GM12878 (cell line): ENCODE results near the gene INPP5D. TPM values are rescaled to one million over a fixed set of nuclear protein-coding genes. Genes with fewer than 3 reads are reported as not detected.

ENCODE experiments used
- ATAC-seq: fragments of 200-7000 bp; cut with Tn5 transposase; 3 replicates; pipeline ENCODE4 v1.9.1; 2020; ENCODE audit warnings: mild to moderate bottlenecking, moderate library complexity
- BruUV-seq: library from RNA; stranded (reverse); fragments of 400-500 nt; replicated peaks from 2 replicates; lab custom pipeline; 2021; lab: Mats Ljungman, UMichigan
- CTCF ChIA-PET: fragments of 300-600 bp; sonication (Branson Sonifier 250); formaldehyde crosslinking; extraction: SDS; loops from one replicate; lab custom pipeline; 2021; ENCODE audit warnings: inconsistent platforms; lab: Yijun Ruan, JAX
- POLR2A ChIA-PET: fragments of 350-600 bp; formaldehyde crosslinking; extraction: SDS; loops from one replicate; lab custom pipeline; 2021; ENCODE audit warnings: inconsistent platforms; lab: Charles Lee
- RAD21 ChIA-PET: fragments of 300-600 bp; sonication (Branson Sonifier 250); formaldehyde crosslinking; loops from one replicate; lab custom pipeline; 2023; ENCODE audit warnings: antibody characterized with exemption; ENCODE audit not compliant: unreplicated experiment; lab: Charles Lee
- SMC1A ChIA-PET: fragments of 300-600 bp; sonication (Branson Sonifier 250); formaldehyde crosslinking; loops from one replicate; lab custom pipeline; 2023; ENCODE audit not compliant: unreplicated experiment, uncharacterized antibody; lab: Charles Lee
- DNase-seq: peaks from one replicate; pipeline ENCODE4 v3.0.0-alpha.2; 2011; ENCODE audit warnings: low read depth, low spot score
- FAIRE-seq: peaks from 3 replicates; lab custom pipeline; 2011; peaks lifted over from hg19 to GRCh38; lab: Jason Lieb, UNC
- H2AFZ ChIP-seq: 2 replicates; pipeline ENCODE4 v1.6.0; 2011; ENCODE audit warnings: low read depth, low read length, control low read depth; ENCODE audit not compliant: control insufficient read depth
- H3K27ac ChIP-seq: 2 replicates; pipeline ENCODE4 v1.5.1; 2011; ENCODE audit warnings: control low read depth; ENCODE audit not compliant: control insufficient read depth, insufficient read depth
- H3K27me3 ChIP-seq, 2 experiments: replicated peaks in 1 of 2; 2 replicates each; pipeline versions ENCODE4 v1.6.0 to v1.6.1; 2011; ENCODE audit warnings: low read length in 1 of 2; ENCODE audit not compliant: control insufficient read depth in 2 of 2, insufficient read depth in 2 of 2
- H3K36me3 ChIP-seq, 2 experiments: 2 replicates each; pipeline ENCODE4 v1.5.1; 2011; ENCODE audit warnings: low read length in 1 of 2; ENCODE audit not compliant: control insufficient read depth in 2 of 2, insufficient read depth in 2 of 2
- H3K4me1 ChIP-seq: 2 replicates; pipeline ENCODE4 v1.6.1; 2011; ENCODE audit warnings: mild to moderate bottlenecking, low read length, moderate library complexity, mixed read lengths; ENCODE audit not compliant: control insufficient read depth, insufficient read depth
- H3K4me2 ChIP-seq: 2 replicates; pipeline ENCODE4 v1.6.0; 2011; ENCODE audit warnings: control low read depth; ENCODE audit not compliant: control insufficient read depth, insufficient read depth
- H3K4me3 ChIP-seq: fragments of 200-600 bp; sonication (generic); 2 replicates; pipeline ENCODE4 v1.5.1; 2016
- H3K79me2 ChIP-seq: 2 replicates; pipeline ENCODE4 v1.6.0; 2011; ENCODE audit warnings: low read length; ENCODE audit not compliant: control insufficient read depth, insufficient read depth
- H3K9ac ChIP-seq: 2 replicates; pipeline ENCODE4 v1.8.0; 2011; ENCODE audit warnings: low read length, control low read depth, mixed read lengths; ENCODE audit not compliant: control insufficient read depth, insufficient read depth
- H3K9me3 ChIP-seq: replicated peaks from 3 replicates; pipeline ENCODE4 v1.5.1; 2011; ENCODE audit warnings: mild to moderate bottlenecking, low read length; ENCODE audit not compliant: control insufficient read depth, insufficient read depth
- H4K20me1 ChIP-seq: 2 replicates; pipeline ENCODE4 v1.6.0; 2011; ENCODE audit not compliant: control insufficient read depth, insufficient read depth
- BCLAF1 ChIP-seq: fragments of 450-650 bp; IDR thresholded peaks from 2 replicates; pipeline ENCODE4 v1.6.1; 2017; ENCODE audit warnings: antibody characterized with exemption, mild to moderate bottlenecking, moderate library complexity
- CREB1 ChIP-seq: IDR thresholded peaks from 2 replicates; pipeline ENCODE4 v1.6.1; 2012; ENCODE audit warnings: low read depth, mild to moderate bottlenecking, inconsistent platforms
- FOXM1 ChIP-seq: IDR thresholded peaks from 2 replicates; pipeline ENCODE4 v1.6.1; 2012; ENCODE audit warnings: low read depth, mild to moderate bottlenecking, inconsistent platforms, low read length, moderate library complexity
- GABPA ChIP-seq: IDR thresholded peaks from 2 replicates; pipeline ENCODE4 v1.6.1; 2014; ENCODE audit warnings: antibody characterized with exemption, low read depth, mild to moderate bottlenecking, inconsistent platforms
- HCFC1 ChIP-seq: fragments of 150-350 bp; IDR thresholded peaks from 2 replicates; pipeline ENCODE4 v1.6.1; 2014; ENCODE audit warnings: low read length
- MTA3 ChIP-seq: IDR thresholded peaks from 2 replicates; pipeline ENCODE4 v1.6.1; 2012; ENCODE audit warnings: low read length, inconsistent platforms, borderline replicate concordance
- NRF1 ChIP-seq: conservative IDR thresholded peaks from 2 replicates; pipeline ENCODE4 v1.6.1; 2011; ENCODE audit warnings: mild to moderate bottlenecking, low read depth, low read length, improper control_type of control experiment
- PAX5 ChIP-seq: IDR thresholded peaks from 2 replicates; pipeline ENCODE4 v1.6.1; 2011; ENCODE audit warnings: low read depth, low read length, borderline replicate concordance
- SMARCA5 ChIP-seq: fragments of 450-650 bp; IDR thresholded peaks from 2 replicates; pipeline ENCODE4 v1.6.1; 2017; ENCODE audit warnings: mild to moderate bottlenecking
- SREBF1 ChIP-seq: IDR thresholded peaks from 2 replicates; pipeline ENCODE4 v1.6.1; 2012; ENCODE audit warnings: mild to moderate bottlenecking, low read length
- ZNF592 ChIP-seq: fragments of 450-650 bp; IDR thresholded peaks from 2 replicates; pipeline ENCODE4 v1.6.1; 2017; ENCODE audit warnings: mild to moderate bottlenecking, moderate library complexity
- whole genome bisulfite sequencing: methylation state at CpG from one replicate; pipeline ENCODE4 v1.1.6; 2016; ENCODE audit warnings: low lambda C conversion rate; ENCODE audit not compliant: insufficient replicate concordance, insufficient coverage; ENCODE audit errors: missing lambda C conversion rate; 5-methylcytosine and 5-hydroxymethylcytosine counted together
- in situ Hi-C: fragments of 300-500 bp; cut with MboI; formaldehyde crosslinking; loops from 9 replicates; pipeline ENCODE4 v1.14.3; 2018; ENCODE audit warnings: mixed read lengths
- intact Hi-C: fragments of 100-400 bp; cut with micrococcal nuclease; formaldehyde crosslinking; loops from one replicate; pipeline ENCODE4 v1.14.2; 2022; ENCODE audit not compliant: unreplicated experiment
- polyA plus RNA-seq, 11 experiments: library from polyadenylated mRNA; depleted of rRNA in 4 of 11; unstranded in 6 of 11; stranded (reverse) in 5 of 11; fragments of >200 nt; fragmentation: Nextera tagmentation in 4 of 11; fragmentation: Illumina TruSeq in 1 of 11; extraction: Ambion mirVana in 4 of 11; extraction: Trizol in 1 of 11; gene quantifications; 1 replicate in 1 of 11; 2 replicates in 10 of 11; pipeline versions ENCODE4 v1.2.1 to v1.2.3, GENCODE V29; 2011 to 2016; ENCODE audit warnings: inconsistent platforms in 2 of 11, missing spikeins in 2 of 11, low read depth in 1 of 11
- total RNA-seq, 4 experiments: library from RNA; depleted of rRNA in 3 of 4; stranded (reverse); fragments of >200 nt in 3 of 4; fragmentation: Illumina TruSeq in 1 of 4; extraction: Trizol in 1 of 4; gene quantifications; 2 replicates each; pipeline versions ENCODE4 v1.2.1 to v1.2.3, GENCODE V29; 2013 to 2021

Gene INPP5D
- total and polyA plus RNA-seq, 10 of the 15 experiments (the other 5 are each of a cell fraction or from before 2014, with no cell fraction given): 11.8 to 139 (median 88.8) TPM

GRCh38 chr2:233012301-233012971 is 47.7 kb upstream of the INPP5D start:
- ATAC-seq (no peak), FAIRE-seq (no peak), DNase-seq (no peak)
- CTCF ChIA-PET: interaction anchor here (0.7 to 0.9 kb wide), 2 partner anchors 9 to 16 kb away, joined by 3 read pairs; no protein-coding TSS in a partner anchor
- H3K36me3 ChIP-seq: no peaks in the 10 kb centered on the region
- intact Hi-C loops: no loop called here
- no TSS peak for BruUV-seq
- H3K4me1 ChIP-seq: no peaks in the 10 kb centered on the region; the same call in 1 of the 2 replicates
- H3K79me2 ChIP-seq: no peaks in the 10 kb centered on the region
- H3K9me3 ChIP-seq: no peaks in the 10 kb centered on the region
- H3K27me3 ChIP-seq: no peaks in the 10 kb centered on the region
- WGBS: 28% methylated on average over 12 of the region's 12 CpGs
- no peak overlapping the region for H3K4me2 ChIP-seq
- RAD21 ChIA-PET: no interaction called here
- SMC1A ChIA-PET: no interaction called here
- no peak overlapping the region for H3K9ac ChIP-seq
- in situ Hi-C loops: no loop called here
- POLR2A ChIA-PET: no interaction called here
- no peak overlapping the region for H3K4me3 ChIP-seq
- H4K20me1 ChIP-seq: no peaks in the 10 kb centered on the region
- H3K27ac ChIP-seq: no peak overlapping the region
- no peak overlapping the region for H2AFZ ChIP-seq
- no peak for TF ChIP-seq HCFC1
- TF ChIP-seq MTA3: no peak
- no peak for TF ChIP-seq SREBF1
- TF ChIP-seq CREB1: no peak
- TF ChIP-seq SMARCA5: no peak
- TF ChIP-seq, all 136 proteins: peak for 0

- BruUV-seq: no TSS peak
- intact Hi-C loops (no loop called here), in situ Hi-C loops (no loop called here)
- no peaks in the 10 kb centered on the region; the same call in 1 of the 2 replicates for H3K4me1 ChIP-seq
- ChIA-PET SMC1A (no interaction called here), RAD21 (no interaction called here), CTCF (no interaction called here), POLR2A (interaction anchor here (0.6 kb wide), 1 partner anchor 133 kb away, joined by 3 read pairs; no protein-coding TSS in a partner anchor)
- H3K27ac ChIP-seq: no peak within 1 kb of the TSS
- H3K9me3 ChIP-seq: no peaks in the 10 kb centered on the region
- H3K4me2 ChIP-seq: no peak within 1 kb of the TSS
- FAIRE-seq (no peak), DNase-seq (no peak), ATAC-seq (no peak)
- H2AFZ ChIP-seq: no peak within 1 kb of the TSS
- H3K27me3 ChIP-seq: no peaks in the 10 kb centered on the region
- 49% methylated on average over 12 of the region's 12 CpGs for WGBS
- no peaks in the 10 kb centered on the region for H3K36me3 ChIP-seq
- no peaks in the 10 kb centered on the region for H4K20me1 ChIP-seq
- no peak within 1 kb of the TSS for H3K9ac ChIP-seq
- H3K4me3 ChIP-seq: no peak within 1 kb of the TSS
- no peaks in the 10 kb centered on the region for H3K79me2 ChIP-seq
- no peak for TF ChIP-seq PAX5
- TF ChIP-seq NRF1: no peak
- TF ChIP-seq BCLAF1: no peak
- no peak for TF ChIP-seq FOXM1
- no peak for TF ChIP-seq ZNF592
- TF ChIP-seq GABPA: no peak
These were observed 47.1 kb upstream of the INPP5D start, which contains the start of gene NGEF for GRCh38 chr2:233013027-233013461. Gene NGEF, minus strand, starts transcription at chr2:233013256. Its CDS starts 38,366 bp downstream, at chr2:232974890.
